NK-92 treated with Interleukin-12 subunit alpha and Interleukin-12 subunit beta, amount 100 ng/mL, for 24 hours (cell line): Measurements from ENCODE around the gene IPO13.

Experiments used
- DNase-seq: peaks from one replicate; lab custom pipeline; 2025; lab: John Stamatoyannopoulos, UW

The IPO13 gene

GRCh38 chr1:43930168-43930948, 16.4 kb upstream of the IPO13 start:
- DNase-seq: no peak

- DNase-seq: no peak
These were observed 15.8 kb upstream of the IPO13 start for GRCh38 chr1:43930949-43931275.

- no peak for DNase-seq
These were observed 14.8 kb upstream of the IPO13 start for GRCh38 chr1:43931711-43932660.

GRCh38 chr1:43932786-43933385, 13.9 kb upstream of the IPO13 start:
- DNase-seq: no peak

- DNase-seq: no peak
These were observed 13.2 kb upstream of the IPO13 start, which contains the start of gene ARTN for GRCh38 chr1:43933386-43934100. TSS of gene ARTN (plus strand) at chr1:43933801. CDS start at chr1:43935657, 1,856 bp downstream.

- DNase-seq: peak; percentile 16
These were observed 12.4 kb upstream of the IPO13 start for GRCh38 chr1:43934101-43934985.

- DNase-seq: no peak
These were observed 11.8 kb upstream of the IPO13 start for GRCh38 chr1:43934986-43935324.

- DNase-seq: no peak
These were observed 10.9 kb upstream of the IPO13 start for GRCh38 chr1:43935711-43936427.

- no peak for DNase-seq
These were observed 10.2 kb upstream of the IPO13 start for GRCh38 chr1:43936431-43937151.

GRCh38 chr1:43937179-43937865, 9.4 kb upstream of the IPO13 start:
- no peak for DNase-seq

- DNase-seq: no peak
These were observed 8.4 kb upstream of the IPO13 start for GRCh38 chr1:43938383-43938782.

- DNase-seq: no peak
These were observed 7.7 kb upstream of the IPO13 start for GRCh38 chr1:43938892-43939587.

- no peak for DNase-seq
These were observed 4.3 kb upstream of the IPO13 start for GRCh38 chr1:43942411-43942810.

- no peak for DNase-seq
These were observed 1.9 kb upstream of the IPO13 start for GRCh38 chr1:43944860-43945259.

- DNase-seq: no peak
These were observed 995 bp upstream of the IPO13 start for GRCh38 chr1:43945674-43946235.

GRCh38 chr1:43947061-43947873, 517 bp downstream of the IPO13 start:
- DNase-seq: no peak

GRCh38 chr1:43947874-43948437, 1.2 kb downstream of the IPO13 start:
- DNase-seq: no peak
